Left colon (tissue), 2 donors: ENCODE measurements around the gene RAET1E. TPM values are rescaled to one million over a fixed set of nuclear protein-coding genes. Genes with fewer than 3 reads are reported as not detected.
"Not testable (repeated sequence)": the region's sequence is repeated elsewhere in the genome, so short reads cannot be mapped to it uniquely, and the experiment has no call there.

ENCODE experiments used
- ATAC-seq: fragments of 200-7000 bp; cut with Tn5 transposase; one replicate; pipeline ENCODE4 v1.9.1; 2020; ENCODE audit warnings: mild to moderate bottlenecking, moderate library complexity
- DNase-seq, 2 donors: peaks; one replicate each; pipeline ENCODE4 v3.0.0-alpha.2; 2020
- intact Hi-C, 2 donors: fragments of 100-400 bp; cut with DNase I in 1 of 2; cut with micrococcal nuclease in 1 of 2; formaldehyde crosslinking; loops; one replicate each; pipeline versions ENCODE4 v1.11.2 to v1.14.0; 2022; cut with DNase I, micrococcal nuclease
- long read RNA-seq: library from polyadenylated mRNA; unstranded; transcript quantifications from one replicate; pipeline ENCODE4 v2.0.0, GENCODE V29; 2021
- total RNA-seq, 2 donors: library from RNA; stranded (reverse); fragmentation: NEBNext Ultra II Directional; extraction: Animal tissue kit (Norgen Biotek cat#: 25700); gene quantifications; one replicate each; pipeline ENCODE4 v1.2.1, GENCODE V29; 2021
- donor health status: DM: no; HTN: no; CAD: no.
- donor health status: DM: yes; HTN: yes; CAD: no.

Gene RAET1E
- total RNA-seq = under 1 TPM in 1 of 2 donors, not detected in 1; 0.61 TPM
- long read RNA-seq, partial matches to known transcripts = 0 of 2 reads
- long read RNA-seq, other reads (novel, unspliced or antisense) = 2 of 2 reads

- DNase-seq = peak in 1 of 2 donors; percentile 41
- peak; percentile 62 for ATAC-seq
- intact Hi-C loops = no loop called here
Measured at GRCh38 chr6:149897855-149898744, at the start of gene RAET1E. Gene RAET1E, minus strand, starts transcription at chr6:149898113. Its CDS starts 7,212 bp downstream, at chr6:149890901.

- intact Hi-C loops, ATAC-seq, DNase-seq: not testable (repeated sequence)
Measured at GRCh38 chr6:149947533-149947932, 49.6 kb upstream of the RAET1E start.

- DNase-seq, intact Hi-C loops, ATAC-seq: not testable (repeated sequence)
Measured at GRCh38 chr6:149946631-149947030, 48.7 kb upstream of the RAET1E start.

- DNase-seq, ATAC-seq: not testable (repeated sequence)
Measured at GRCh38 chr6:149945276-149945675, 47.4 kb upstream of the RAET1E start.

GRCh38 chr6:149943321-149943720 lies 45.4 kb upstream of the RAET1E start:
- DNase-seq, intact Hi-C loops, ATAC-seq: not testable (repeated sequence)

More at GRCh38 chr6:149945276-149945675, 47.4 kb upstream of the RAET1E start:
- intact Hi-C loops = not testable (repeated sequence)

GRCh38 chr6:149942461-149942829 lies 44.5 kb upstream of the RAET1E start:
- no peak for ATAC-seq
- no peak for DNase-seq
- intact Hi-C loops = no loop called here

GRCh38 chr6:149941583-149942460 lies 43.9 kb upstream of the RAET1E start, which contains the start of gene ULBP2:
Gene ULBP2, plus strand, starts transcription at chr6:149942014. Its CDS starts 59 bp downstream, at chr6:149942073.
- intact Hi-C loops = no loop called here
- ATAC-seq (peak; percentile 94), DNase-seq (peak; percentile 77 to 83)

GRCh38 chr6:149940672-149940982 lies 42.7 kb upstream of the RAET1E start:
- no peak for ATAC-seq
- no peak for DNase-seq
- intact Hi-C loops = no loop called here

GRCh38 chr6:149939909-149940671 lies 42.2 kb upstream of the RAET1E start:
- DNase-seq (no peak), ATAC-seq (no peak)
- intact Hi-C loops = loop anchor here in 1 of 2 donors (10.0 kb wide), 1 partner anchor 65 kb away; no protein-coding TSS in a partner anchor

- no peak for ATAC-seq
- no peak for DNase-seq
- intact Hi-C loops = loop anchor here in 1 of 2 donors (10.0 kb wide), 1 partner anchor 65 kb away; no protein-coding TSS in a partner anchor
Measured at GRCh38 chr6:149939356-149939648, 41.4 kb upstream of the RAET1E start.

GRCh38 chr6:149938571-149939355 lies 40.9 kb upstream of the RAET1E start:
- intact Hi-C loops = loop anchor here in 1 of 2 donors (10.0 kb wide), 1 partner anchor 66 kb away; no protein-coding TSS in a partner anchor
- ATAC-seq (no peak), DNase-seq (peak in 1 of 2 donors; percentile 31)

GRCh38 chr6:149938013-149938570 lies 40.2 kb upstream of the RAET1E start:
- peak; percentile 40 for ATAC-seq
- intact Hi-C loops = loop anchor here in 1 of 2 donors (10.0 kb wide), 1 partner anchor 67 kb away; no protein-coding TSS in a partner anchor
- DNase-seq = not testable (repeated sequence)

GRCh38 chr6:149936743-149937142 lies 38.8 kb upstream of the RAET1E start:
- ATAC-seq (no peak), DNase-seq (no peak)
- intact Hi-C loops = loop anchor here in 1 of 2 donors (10.0 kb wide), 1 partner anchor 68 kb away; no protein-coding TSS in a partner anchor

- intact Hi-C loops = loop anchor here (2.0 to 10.0 kb wide), 2 partner anchors 69 to 83 kb away; no protein-coding TSS in a partner anchor
- no peak for DNase-seq
- ATAC-seq = no peak
Measured at GRCh38 chr6:149935668-149936067, 37.8 kb upstream of the RAET1E start.

GRCh38 chr6:149935246-149935645 lies 37.3 kb upstream of the RAET1E start:
- DNase-seq (no peak), ATAC-seq (no peak)
- intact Hi-C loops = loop anchor here (2.0 to 10.0 kb wide), 2 partner anchors 70 to 84 kb away; no protein-coding TSS in a partner anchor

GRCh38 chr6:149934249-149935156 lies 36.6 kb upstream of the RAET1E start:
- DNase-seq (peak in 1 of 2 donors; percentile 73), ATAC-seq (peak; percentile 70)
- intact Hi-C loops = loop anchor here (2.0 to 10.0 kb wide), 2 partner anchors 70 to 84 kb away; no protein-coding TSS in a partner anchor
